H1 (cell line): ENCODE measurements around the gene KRTAP10-2. TPM values are rescaled to one million over a fixed set of nuclear protein-coding genes. Genes with fewer than 3 reads are reported as not detected.

Experiments
- ZNF274 ChIP-seq: IDR thresholded peaks from 2 replicates; pipeline ENCODE4 v1.7.0; 2012; ENCODE audit warnings: low read length, borderline replicate concordance; ENCODE audit errors: extremely low read depth
- polyA plus RNA-seq, 7 experiments: library from polyadenylated mRNA; depleted of rRNA in 3 of 7; stranded (reverse) in 5 of 7; unstranded in 2 of 7; fragments of >200 nt in 5 of 7; fragments of 200-250 nt in 2 of 7; gene quantifications; 1 replicate in 5 of 7; 2 replicates in 1 of 7; 4 replicates in 1 of 7; pipeline versions ENCODE4 v1.2.1 to v1.2.3, GENCODE V29; 2011 to 2013; ENCODE audit warnings: missing spikeins in 2 of 7, mixed read lengths in 2 of 7
- total RNA-seq: library from RNA; stranded (reverse); fragmentation: NEBNext Ultra II Directional; extraction: Animal tissue kit (Norgen Biotek cat#: 25700); gene quantifications from 2 replicates; pipeline ENCODE4 v1.2.1, GENCODE V29; 2021

KRTAP10-2 gene
- total and polyA plus RNA-seq, 2 of the 8 experiments (the other 6 are each of a cell fraction or from before 2014, with no cell fraction given): 0.11 TPM; not detected in 1

- TF ChIP-seq ZNF274: no peak
These were observed 37.7 kb downstream of the KRTAP10-2 start (continued) for GRCh38 chr21:44513389-44514217.
